Measurements from ENCODE around the gene UTP20. TPM values are rescaled to one million over a fixed set of nuclear protein-coding genes. Genes with fewer than 3 reads are reported as not detected.

Gene UTP20
- total and polyA plus RNA-seq, 2 experiments from 2014 or later = 2.0 to 11.6 TPM

- H3K36me3 ChIP-seq (replicated peaks; ENCODE audit: insufficient read depth, low read depth) = no peaks in the 10 kb centered on the region
- H3K9me3 ChIP-seq (ENCODE audit: low read depth) = no peaks in the 10 kb centered on the region
- no peaks in the 10 kb centered on the region for H3K9me2 ChIP-seq (replicated peaks; ENCODE audit: insufficient read depth)
- no peak overlapping the region for H3K4me3 ChIP-seq
- H3K79me2 ChIP-seq = peaks cover 9% of the 10 kb centered on the region
- H3K27ac ChIP-seq = no peak overlapping the region
- H4K20me1 ChIP-seq (ENCODE audit: insufficient read depth, poor library complexity, severe bottlenecking) = no peaks in the 10 kb centered on the region
- TF ChIP-seq EZH2phosphoT487 (IDR thresholded peaks at IDR 0.05; ENCODE audit: low read depth, severe bottlenecking, unreplicated experiment) = no peak
- no peak for TF ChIP-seq EZH2 (IDR thresholded peaks at IDR 0.05; ENCODE audit: borderline replicate concordance)
- TF ChIP-seq CTCF (IDR thresholded peaks at IDR 0.05; ENCODE audit: poor library complexity) = no peak
- no peak for DNase-seq (ENCODE audit: low spot score)
- 76% methylated on average over 1 of the region's 1 CpG for WGBS (ENCODE audit: low lambda C conversion rate, missing lambda C conversion rate)
- no peak overlapping the region for H3K4me2 ChIP-seq
- H3K27me3 ChIP-seq = no peaks in the 10 kb centered on the region
- H2AFZ ChIP-seq = no peak overlapping the region
- H3K4me1 ChIP-seq (ENCODE audit: insufficient read depth) = no peaks in the 10 kb centered on the region
Measured at GRCh38 chr12:101276433-101276832, 3.5 kb upstream of the UTP20 start.

- H3K4me1 ChIP-seq (ENCODE audit: insufficient read depth) = no peaks in the 10 kb centered on the region
- H3K36me3 ChIP-seq (replicated peaks; ENCODE audit: insufficient read depth, low read depth) = no peaks in the 10 kb centered on the region
- H3K27ac ChIP-seq = no peak overlapping the region
- no peak overlapping the region for H3K4me3 ChIP-seq
- H2AFZ ChIP-seq = no peak overlapping the region
- H4K20me1 ChIP-seq (ENCODE audit: insufficient read depth, poor library complexity, severe bottlenecking) = no peaks in the 10 kb centered on the region
- no peaks in the 10 kb centered on the region for H3K9me3 ChIP-seq (ENCODE audit: low read depth)
- DNase-seq (ENCODE audit: low spot score) = no peak
- no peaks in the 10 kb centered on the region for H3K27me3 ChIP-seq
- TF ChIP-seq EZH2phosphoT487 (IDR thresholded peaks at IDR 0.05; ENCODE audit: low read depth, severe bottlenecking, unreplicated experiment) (no peak), CTCF (IDR thresholded peaks at IDR 0.05; ENCODE audit: poor library complexity) (no peak), EZH2 (IDR thresholded peaks at IDR 0.05; ENCODE audit: borderline replicate concordance) (no peak)
- 68% methylated on average over 3 of the region's 3 CpGs for WGBS (ENCODE audit: low lambda C conversion rate, missing lambda C conversion rate)
- no peak overlapping the region for H3K4me2 ChIP-seq
- H3K79me2 ChIP-seq = peaks cover 9% of the 10 kb centered on the region
- H3K9me2 ChIP-seq (replicated peaks; ENCODE audit: insufficient read depth) = no peaks in the 10 kb centered on the region
Measured at GRCh38 chr12:101277443-101277842, 2.5 kb upstream of the UTP20 start.

- no peak for DNase-seq (ENCODE audit: low spot score)
- Histone ChIP-seq H3K9me3 (ENCODE audit: low read depth) (no peaks in the 10 kb centered on the region), H4K20me1 (ENCODE audit: insufficient read depth, poor library complexity, severe bottlenecking) (no peaks in the 10 kb centered on the region), H3K27me3 (no peaks in the 10 kb centered on the region), H3K9me2 (replicated peaks; ENCODE audit: insufficient read depth) (no peaks in the 10 kb centered on the region), H3K4me2 (no peak overlapping the region), H3K36me3 (replicated peaks; ENCODE audit: insufficient read depth, low read depth) (no peaks in the 10 kb centered on the region), H3K4me3 (no peak overlapping the region), H3K79me2 (no peaks in the 10 kb centered on the region), H3K4me1 (ENCODE audit: insufficient read depth) (no peaks in the 10 kb centered on the region), H2AFZ (no peak overlapping the region), H3K27ac (no peak overlapping the region)
- TF ChIP-seq CTCF (IDR thresholded peaks at IDR 0.05; ENCODE audit: poor library complexity) (no peak), EZH2phosphoT487 (IDR thresholded peaks at IDR 0.05; ENCODE audit: low read depth, severe bottlenecking, unreplicated experiment) (no peak), EZH2 (IDR thresholded peaks at IDR 0.05; ENCODE audit: borderline replicate concordance) (no peak)
- 58% methylated on average over 3 of the region's 3 CpGs for WGBS (ENCODE audit: low lambda C conversion rate, missing lambda C conversion rate)
Measured at GRCh38 chr12:101287357-101287756, 7.5 kb downstream of the UTP20 start.

GRCh38 chr12:101297661-101298060 is 17.8 kb downstream of the UTP20 start:
- H3K36me3 ChIP-seq (replicated peaks; ENCODE audit: insufficient read depth, low read depth) = no peaks in the 10 kb centered on the region
- WGBS (ENCODE audit: low lambda C conversion rate, missing lambda C conversion rate) = 87% methylated on average over 4 of the region's 4 CpGs

More at GRCh38 chr12:101297661-101298060, 17.8 kb downstream of the UTP20 start:
- Histone ChIP-seq H3K4me1 (ENCODE audit: insufficient read depth) (no peaks in the 10 kb centered on the region), H3K4me2 (no peak overlapping the region), H3K27ac (no peak overlapping the region), H2AFZ (no peak overlapping the region), H3K27me3 (no peaks in the 10 kb centered on the region), H4K20me1 (ENCODE audit: insufficient read depth, poor library complexity, severe bottlenecking) (no peaks in the 10 kb centered on the region), H3K9me2 (replicated peaks; ENCODE audit: insufficient read depth) (no peaks in the 10 kb centered on the region), H3K79me2 (no peaks in the 10 kb centered on the region), H3K4me3 (no peak overlapping the region), H3K9me3 (ENCODE audit: low read depth) (no peaks in the 10 kb centered on the region)
- no peak for DNase-seq (ENCODE audit: low spot score)
- TF ChIP-seq CTCF (IDR thresholded peaks at IDR 0.05; ENCODE audit: poor library complexity) (no peak), EZH2phosphoT487 (IDR thresholded peaks at IDR 0.05; ENCODE audit: low read depth, severe bottlenecking, unreplicated experiment) (no peak), EZH2 (IDR thresholded peaks at IDR 0.05; ENCODE audit: borderline replicate concordance) (no peak)

Measured in hepatocyte (in vitro differentiated cells).